C4-2B (cell line): ENCODE data around the gene THBS2.

ENCODE experiments used
- H3K27ac ChIP-seq: fragments of 450-650 bp; 2 replicates; pipeline ENCODE4 v1.5.1; 2017
- ZFX ChIP-seq: fragments of 450-650 bp; IDR thresholded peaks from 2 replicates; pipeline ENCODE4 v1.6.1; 2017
- TF ChIP-seq, protein P1 (sequence below): fragments of 450-650 bp; conservative IDR thresholded peaks from 2 replicates; pipeline ENCODE4 v1.5.1; 2017; ENCODE audit warnings: mild to moderate bottlenecking

The THBS2 gene

DNA sequence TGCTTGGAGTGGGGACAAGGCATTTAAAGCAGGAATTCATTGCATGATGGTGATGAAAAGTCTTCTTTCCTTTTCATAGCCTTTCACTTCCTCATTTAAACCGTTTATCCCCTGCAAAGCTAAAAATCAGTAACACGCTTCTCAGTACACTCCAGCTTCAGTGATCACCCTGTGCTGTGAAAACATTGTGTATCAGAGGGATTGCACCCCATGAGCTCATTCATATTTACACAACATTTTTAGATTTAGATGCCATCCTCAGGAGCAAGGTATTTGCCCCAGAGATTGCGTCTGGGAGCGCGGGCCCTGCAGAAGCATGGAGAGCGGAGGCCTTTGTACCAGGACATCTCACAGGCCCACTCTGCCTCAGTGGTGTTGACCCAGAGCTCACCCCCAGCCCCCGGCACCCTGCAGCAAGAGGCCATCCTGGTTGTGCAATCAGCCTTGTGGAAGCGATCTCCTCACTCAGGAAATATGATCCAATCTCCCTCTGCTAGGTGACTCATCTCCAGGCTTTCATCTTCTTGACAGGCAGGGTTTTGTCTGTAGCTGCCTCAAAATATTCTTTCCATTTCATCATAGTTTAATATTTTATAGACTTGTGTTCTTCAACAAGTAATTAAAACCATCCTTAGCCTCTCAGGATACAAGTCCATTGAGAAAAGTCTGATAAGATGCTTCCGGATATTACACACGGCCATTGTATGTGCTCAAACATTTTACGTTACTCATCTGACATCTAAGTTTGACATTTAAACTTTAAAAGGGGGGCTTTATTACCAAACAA lies 38.9 kb upstream of the THBS2 start:
- H3K27ac ChIP-seq, result no peak overlapping the region
- TF ChIP-seq, protein P1, sequence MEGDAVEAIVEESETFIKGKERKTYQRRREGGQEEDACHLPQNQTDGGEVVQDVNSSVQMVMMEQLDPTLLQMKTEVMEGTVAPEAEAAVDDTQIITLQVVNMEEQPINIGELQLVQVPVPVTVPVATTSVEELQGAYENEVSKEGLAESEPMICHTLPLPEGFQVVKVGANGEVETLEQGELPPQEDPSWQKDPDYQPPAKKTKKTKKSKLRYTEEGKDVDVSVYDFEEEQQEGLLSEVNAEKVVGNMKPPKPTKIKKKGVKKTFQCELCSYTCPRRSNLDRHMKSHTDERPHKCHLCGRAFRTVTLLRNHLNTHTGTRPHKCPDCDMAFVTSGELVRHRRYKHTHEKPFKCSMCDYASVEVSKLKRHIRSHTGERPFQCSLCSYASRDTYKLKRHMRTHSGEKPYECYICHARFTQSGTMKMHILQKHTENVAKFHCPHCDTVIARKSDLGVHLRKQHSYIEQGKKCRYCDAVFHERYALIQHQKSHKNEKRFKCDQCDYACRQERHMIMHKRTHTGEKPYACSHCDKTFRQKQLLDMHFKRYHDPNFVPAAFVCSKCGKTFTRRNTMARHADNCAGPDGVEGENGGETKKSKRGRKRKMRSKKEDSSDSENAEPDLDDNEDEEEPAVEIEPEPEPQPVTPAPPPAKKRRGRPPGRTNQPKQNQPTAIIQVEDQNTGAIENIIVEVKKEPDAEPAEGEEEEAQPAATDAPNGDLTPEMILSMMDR, result no peak
- no peak for TF ChIP-seq ZFX

DNA sequence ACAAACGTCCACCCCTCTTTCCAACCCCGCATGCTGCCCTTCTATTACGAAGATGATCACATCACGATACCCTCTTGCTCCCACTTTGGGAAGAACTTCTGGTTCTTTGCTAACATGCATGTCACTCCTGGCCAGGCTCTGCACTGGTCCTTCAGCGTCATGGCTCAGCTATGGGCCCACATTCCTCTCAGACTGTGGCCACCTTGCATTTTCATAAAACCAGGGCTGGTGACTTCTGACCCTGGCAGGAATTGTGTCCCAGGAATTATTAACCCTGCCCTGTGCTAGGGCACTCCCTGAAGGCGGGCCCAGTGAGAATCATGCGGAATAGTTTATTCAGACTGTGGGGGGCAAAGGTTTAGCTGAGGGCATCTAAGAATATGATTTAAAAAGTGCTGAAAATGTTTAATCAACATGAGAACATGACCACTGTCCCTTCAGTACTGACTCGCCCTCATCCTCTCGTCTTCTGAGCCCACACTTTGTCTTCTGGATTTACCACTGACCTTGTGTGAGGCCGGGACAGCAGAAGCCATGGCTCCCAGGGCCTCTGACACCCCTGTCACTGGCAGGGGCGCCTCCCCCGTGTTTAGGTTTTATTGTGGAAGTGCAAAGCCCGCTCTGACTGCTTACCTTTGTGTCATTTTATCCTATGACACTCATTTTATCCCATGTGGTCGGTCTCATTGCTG lies 38.1 kb upstream of the THBS2 start:
- no peak overlapping the region for H3K27ac ChIP-seq
- TF ChIP-seq ZFX, result no peak

DNA sequence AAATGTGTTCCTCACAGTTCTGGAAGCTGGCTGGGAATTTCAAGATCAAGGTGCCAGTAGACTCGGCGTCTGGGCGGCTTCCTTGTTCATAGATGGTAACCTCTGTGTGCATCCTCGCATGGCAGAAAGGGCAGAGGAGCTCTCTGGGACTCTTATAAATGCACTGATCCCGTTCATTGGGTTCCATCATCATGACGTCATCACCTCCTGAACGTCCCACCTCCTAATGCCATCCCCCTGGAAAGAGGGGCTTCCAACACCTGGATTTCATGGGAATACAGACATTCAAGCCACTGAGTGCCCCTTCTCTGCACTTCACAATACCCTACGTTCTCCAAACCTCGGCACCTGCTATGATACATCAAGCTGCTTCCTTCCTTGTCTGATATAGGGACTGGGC lies 37.5 kb upstream of the THBS2 start:
- H3K27ac ChIP-seq, result no peak overlapping the region
- TF ChIP-seq, protein P1, result no peak
- no peak for TF ChIP-seq ZFX

DNA sequence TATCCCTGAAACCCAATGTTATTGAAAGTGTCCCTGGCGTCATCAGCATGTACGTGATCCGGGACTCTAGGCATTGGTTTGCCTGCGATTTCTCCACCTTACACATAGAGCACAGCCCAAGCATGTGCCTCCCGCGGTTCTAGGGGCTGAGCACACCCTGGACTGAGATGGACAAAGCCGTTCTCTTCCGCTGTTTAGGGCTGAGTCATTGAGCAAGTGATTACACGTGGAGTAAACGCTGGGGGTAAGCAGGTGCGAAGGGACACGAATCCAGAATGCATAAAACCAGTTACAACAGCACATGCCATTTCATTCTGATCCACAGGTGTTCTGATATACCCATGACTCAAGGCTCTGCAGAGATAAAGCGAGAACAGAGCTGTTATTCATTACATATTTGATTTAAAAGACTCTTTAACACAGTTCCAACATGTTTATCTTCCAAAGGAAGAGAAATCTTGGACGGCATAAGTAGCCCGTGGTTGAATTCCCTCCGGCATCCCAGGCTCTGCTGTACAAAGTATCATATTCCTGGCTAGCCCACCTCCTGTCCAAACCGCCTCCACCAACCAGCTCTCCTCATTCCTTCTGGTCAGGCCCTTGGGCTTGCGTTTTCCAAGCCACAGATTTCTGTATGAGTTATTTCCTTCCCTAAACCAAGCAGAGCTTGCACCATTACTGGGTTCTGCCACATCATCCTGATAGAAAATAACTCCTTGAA lies 36.1 kb upstream of the THBS2 start:
- no peak overlapping the region for H3K27ac ChIP-seq
- no peak for TF ChIP-seq ZFX
- TF ChIP-seq, protein P1, result no peak

DNA sequence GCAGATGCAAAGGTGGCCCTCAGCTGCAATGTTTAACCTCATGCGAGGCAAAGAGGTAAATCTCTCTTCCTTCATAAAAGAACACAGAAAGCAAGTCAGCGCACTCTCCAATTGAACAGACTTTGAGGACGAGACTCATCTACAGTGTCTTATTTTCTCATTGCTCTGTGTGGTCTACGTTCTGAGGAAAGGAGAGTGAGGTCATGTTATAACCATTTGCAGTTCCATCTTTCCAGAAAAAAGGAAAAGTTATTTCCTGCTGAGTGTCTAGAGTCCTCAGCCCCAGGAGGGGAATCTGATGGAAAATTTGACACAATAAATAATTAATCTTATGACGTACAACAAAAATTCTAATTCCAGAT lies 35.6 kb upstream of the THBS2 start:
- TF ChIP-seq, protein P1, result no peak
- TF ChIP-seq ZFX, result no peak
- no peak overlapping the region for H3K27ac ChIP-seq

DNA sequence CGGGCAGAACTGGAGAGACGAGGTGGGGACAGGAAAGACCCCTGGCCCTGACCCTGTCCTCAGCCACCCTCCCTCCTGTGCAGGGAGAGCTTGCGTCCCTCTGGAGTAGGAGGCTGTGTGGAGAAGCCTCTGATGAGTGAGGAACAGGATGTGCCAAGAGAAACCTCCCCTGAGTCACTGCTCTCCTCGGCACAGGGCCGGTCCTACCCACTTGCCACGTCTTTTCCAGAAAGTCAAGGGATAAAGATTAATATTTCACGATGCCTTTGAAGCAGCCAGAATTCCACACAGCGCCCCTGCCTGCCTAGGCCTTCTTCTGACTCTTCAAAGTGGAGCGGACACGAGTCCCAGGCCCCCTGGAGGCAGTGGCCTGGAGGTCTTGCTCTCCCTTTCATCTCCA lies 34.9 kb upstream of the THBS2 start:
- no peak for TF ChIP-seq ZFX
- TF ChIP-seq, protein P1, result no peak
- H3K27ac ChIP-seq, result no peak overlapping the region

DNA sequence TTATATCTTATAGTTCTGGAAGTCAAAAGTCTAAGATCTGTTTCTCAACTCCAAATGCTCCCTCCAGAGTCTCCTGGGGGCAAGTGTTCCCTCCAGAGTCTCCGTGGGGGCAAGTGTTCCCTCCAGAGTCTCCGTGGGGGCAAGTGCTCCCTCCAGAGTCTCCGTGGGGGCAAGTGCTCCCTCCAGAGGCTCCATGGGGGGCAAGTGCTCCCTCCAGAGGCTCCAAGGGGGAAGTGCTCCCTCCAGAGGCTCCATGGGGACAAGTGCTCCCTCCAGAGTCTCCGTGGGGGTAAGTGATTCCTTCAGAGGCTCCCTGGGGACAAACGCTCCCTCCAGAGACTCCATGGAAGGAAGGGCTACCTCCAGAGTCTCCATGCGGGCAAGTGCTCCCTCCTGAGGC lies 34.0 kb upstream of the THBS2 start:
- TF ChIP-seq ZFX, result no peak
- TF ChIP-seq, protein P1, result peak; percentile 9; the same call in 1 of the 2 replicates
- no peak overlapping the region for H3K27ac ChIP-seq
